HCT116 (cell line): Measurements from ENCODE around the gene THAP10. TPM values are rescaled to one million over a fixed set of nuclear protein-coding genes. Genes with fewer than 3 reads are reported as not detected.

Source experiments
- ATAC-seq: fragments of 200-7000 bp; cut with Tn5 transposase; 2 replicates; pipeline ENCODE4 v1.9.1; 2020; ENCODE audit warnings: mild to moderate bottlenecking, moderate library complexity
- Bru-seq: library from RNA; stranded (reverse); fragments of 400-500 nt; gene quantifications from one replicate; lab custom pipeline; 2021; lab: Mats Ljungman, UMichigan
- BruChase-seq, 2 experiments: library from RNA; stranded (reverse); fragments of 400-500 nt; gene quantifications; one replicate each; lab custom pipeline; 2021; lab: Mats Ljungman, UMichigan
- BruUV-seq: library from RNA; stranded (reverse); fragments of 400-500 nt; replicated peaks from 2 replicates; lab custom pipeline; 2021; lab: Mats Ljungman, UMichigan
- CTCF ChIA-PET: fragments of 300-600 bp; sonication (Branson Sonifier 250); formaldehyde crosslinking; loops from one replicate; lab custom pipeline; 2021; ENCODE audit warnings: antibody characterized with exemption; lab: Charles Lee
- POLR2A ChIA-PET: fragments of 300-600, 350-600 bp; sonication (Branson Sonifier 250); formaldehyde crosslinking; loops from one replicate; lab custom pipeline; 2021; ENCODE audit warnings: antibody characterized with exemption; lab: Charles Lee
- RAD21 ChIA-PET, 2 experiments: fragments of 300-600 bp; sonication (Branson Sonifier 250); formaldehyde crosslinking; loops; one replicate each; lab custom pipeline; 2023; ENCODE audit warnings: low total read pairs in 2 of 2; ENCODE audit not compliant: uncharacterized antibody in 2 of 2, unreplicated experiment in 2 of 2, low non-redundant PET in 1 of 2; lab: Charles Lee
- DNase-seq: peaks from one replicate; pipeline ENCODE4 v3.0.0-alpha.2; 2010; ENCODE audit warnings: low read depth, low spot score
- H2AFZ ChIP-seq: fragments of 200-600 bp; shearing (Covaris generic), sonication (generic); 2 replicates; pipeline ENCODE4 v1.6.1; 2017; ENCODE audit warnings: low read depth, mixed run types, mixed read lengths, antibody characterized with exemption, low read length; ENCODE audit not compliant: poor library complexity, severe bottlenecking
- H3K27ac ChIP-seq: 2 replicates; pipeline ENCODE4 v1.5.1; 2012; ENCODE audit warnings: low read depth, low read length
- H3K27me3 ChIP-seq: fragments of 200-600 bp; sonication (generic); 2 replicates; pipeline ENCODE4 v1.6.1; 2016; ENCODE audit warnings: mixed run types, low read length, mixed read lengths; ENCODE audit not compliant: insufficient read depth
- H3K36me3 ChIP-seq, 2 experiments: fragments of 200-500 bp in 1 of 2; fragments of 200-600 bp in 1 of 2; sonication (Bioruptor generic) in 1 of 2; sonication (generic) in 1 of 2; 2 replicates each; pipeline versions ENCODE4 v1.5.1 to v1.6.1; 2014 to 2016; ENCODE audit warnings: low read length in 2 of 2, inconsistent platforms in 1 of 2, mixed read lengths in 1 of 2, mixed run types in 1 of 2; ENCODE audit not compliant: insufficient read depth in 2 of 2, control insufficient read depth in 1 of 2
- H3K4me1 ChIP-seq, 2 experiments: fragments of 200-600 bp in 1 of 2; sonication (generic) in 1 of 2; 2 replicates each; pipeline versions ENCODE4 v1.5.1 to v1.6.1; 2012 to 2017; ENCODE audit warnings: low read length in 2 of 2, inconsistent platforms in 1 of 2, mild to moderate bottlenecking in 1 of 2, mixed read lengths in 1 of 2, mixed run types in 1 of 2, moderate library complexity in 1 of 2; ENCODE audit not compliant: insufficient read depth in 2 of 2, control insufficient read depth in 1 of 2
- H3K4me2 ChIP-seq: fragments of 200-600 bp; sonication (generic); 2 replicates; pipeline ENCODE4 v1.6.1; 2017; ENCODE audit warnings: mixed run types, low read length, mixed read lengths
- H3K4me3 ChIP-seq, 2 experiments: fragments of 200-600 bp in 1 of 2; sonication (generic) in 1 of 2; replicated peaks in 1 of 2; 2 replicates each; pipeline ENCODE4 v1.5.1; 2011 to 2016; ENCODE audit warnings: low read length in 2 of 2, control low read depth in 1 of 2, low read depth in 1 of 2, mild to moderate bottlenecking in 1 of 2, mixed read lengths in 1 of 2, mixed run types in 1 of 2
- H3K79me2 ChIP-seq: fragments of 200-600 bp; sonication (generic); 2 replicates; pipeline ENCODE4 v1.6.1; 2017; ENCODE audit warnings: mild to moderate bottlenecking, mixed run types, low read length, moderate library complexity, mixed read lengths; ENCODE audit not compliant: insufficient read depth
- H3K9ac ChIP-seq: fragments of 200-600 bp; sonication (generic); 2 replicates; pipeline ENCODE4 v1.6.1; 2016; ENCODE audit warnings: low read length, mixed read lengths
- H3K9me2 ChIP-seq: fragments of 200-600 bp; sonication (generic), shearing (Covaris generic); 2 replicates; pipeline ENCODE4 v1.6.1; 2017; ENCODE audit warnings: mixed run types, mild to moderate bottlenecking, moderate library complexity; ENCODE audit not compliant: insufficient read depth
- H3K9me3 ChIP-seq, 2 experiments: fragments of 200-500 bp in 1 of 2; fragments of 200-600 bp in 1 of 2; sonication (Bioruptor generic) in 1 of 2; sonication (generic) in 1 of 2; 2 replicates each; pipeline ENCODE4 v1.6.1; 2014 to 2017; ENCODE audit warnings: low read length in 2 of 2, mixed read lengths in 2 of 2, inconsistent platforms in 1 of 2, low read depth in 1 of 2, mild to moderate bottlenecking in 1 of 2, mixed run types in 1 of 2, moderate library complexity in 1 of 2; ENCODE audit not compliant: control insufficient read depth in 1 of 2, insufficient read depth in 1 of 2
- H4K20me1 ChIP-seq: fragments of 200-600 bp; sonication (generic), shearing (Covaris generic); 2 replicates; pipeline ENCODE4 v1.6.1; 2017; ENCODE audit warnings: mixed run types, mild to moderate bottlenecking, moderate library complexity; ENCODE audit not compliant: insufficient read depth
- CBX3 ChIP-seq: IDR thresholded peaks from 2 replicates; pipeline ENCODE4 v1.6.1; 2012; ENCODE audit warnings: low read depth
- CEBPB ChIP-seq: IDR thresholded peaks from 2 replicates; pipeline ENCODE4 v1.6.1; 2012; ENCODE audit warnings: low read depth
- EGR1 ChIP-seq: IDR thresholded peaks from 2 replicates; pipeline ENCODE4 v1.6.1; 2012; ENCODE audit warnings: low read depth
- ELF1 ChIP-seq: IDR thresholded peaks from 2 replicates; pipeline ENCODE4 v1.6.1; 2012; ENCODE audit warnings: low read depth, borderline replicate concordance
- EZH2 ChIP-seq: fragments of 200-600 bp; sonication (generic); IDR thresholded peaks from 2 replicates; pipeline ENCODE4 v1.6.1; 2017; ENCODE audit warnings: antibody characterized with exemption, mixed run types
- EZH2phosphoT487 ChIP-seq: fragments of 200-600 bp; IDR thresholded peaks from 2 replicates; pipeline ENCODE4 v1.6.1; 2018; ENCODE audit warnings: antibody characterized with exemption, borderline replicate concordance
- FOSL1 ChIP-seq: IDR thresholded peaks from 2 replicates; pipeline ENCODE4 v1.6.1; 2012; ENCODE audit warnings: low read depth
- JUND ChIP-seq: IDR thresholded peaks from 2 replicates; pipeline ENCODE4 v1.6.1; 2012
- POLR2A ChIP-seq: IDR thresholded peaks from 2 replicates; pipeline ENCODE4 v1.7.0; 2011; ENCODE audit warnings: borderline replicate concordance; ENCODE audit not compliant: insufficient read depth, insufficient read length; ENCODE audit errors: extremely low read depth
- POLR2AphosphoS5 ChIP-seq: IDR thresholded peaks from 2 replicates; pipeline ENCODE4 v1.6.1; 2011; ENCODE audit warnings: mild to moderate bottlenecking, low read depth, low read length, moderate library complexity
- SP1 ChIP-seq: IDR thresholded peaks from 2 replicates; pipeline ENCODE4 v1.6.1; 2012; ENCODE audit warnings: low read depth
- SRF ChIP-seq: IDR thresholded peaks from 2 replicates; pipeline ENCODE4 v1.6.1; 2012; ENCODE audit warnings: low read depth
- TCF7L2 ChIP-seq: IDR thresholded peaks from 2 replicates; pipeline ENCODE4 v1.7.0; 2011; ENCODE audit warnings: borderline replicate concordance, inconsistent platforms; ENCODE audit not compliant: insufficient read depth, insufficient read length; ENCODE audit errors: extremely low read depth
- YY1 ChIP-seq: IDR thresholded peaks from 2 replicates; pipeline ENCODE4 v1.6.1; 2011; ENCODE audit warnings: low read length, low read depth, moderate library complexity, mild to moderate bottlenecking; ENCODE audit not compliant: insufficient replicate concordance; ENCODE audit errors: extremely low read depth
- ZNF274 ChIP-seq: fragments of 200-500 bp; sonication (Bioruptor generic); IDR thresholded peaks from 2 replicates; pipeline ENCODE4 v1.6.1; 2014; ENCODE audit warnings: mild to moderate bottlenecking, low read depth, low read length, inconsistent platforms
- intact Hi-C: fragments of 100-400 bp; cut with micrococcal nuclease; formaldehyde crosslinking; loops from 2 replicates; pipeline ENCODE4 v1.10.0; 2022
- long read RNA-seq: library from polyadenylated mRNA; unstranded; transcript quantifications from one replicate; pipeline ENCODE4 v2.0.0, GENCODE V29; 2021; ENCODE audit not compliant: unreplicated experiment
- polyA plus RNA-seq: library from polyadenylated mRNA; unstranded; fragments of >200 nt; gene quantifications from 2 replicates; pipeline ENCODE4 v1.2.1, GENCODE V29; 2012; ENCODE audit warnings: missing spikeins
- total RNA-seq: library from RNA; stranded (reverse); gene quantifications from one replicate; pipeline ENCODE4 v1.2.1, GENCODE V29; 2021; ENCODE audit not compliant: unreplicated experiment
- TF ChIP-seq, protein P1 (sequence below): IDR thresholded peaks from 2 replicates; pipeline ENCODE4 v1.6.1; 2012; ENCODE audit warnings: low read depth
- TF ChIP-seq, protein P2 (sequence below): IDR thresholded peaks from 2 replicates; pipeline ENCODE4 v1.6.1; 2012
- TF ChIP-seq, protein P3 (sequence below): IDR thresholded peaks from 2 replicates; pipeline ENCODE4 v1.6.1; 2012
- TF ChIP-seq, protein P4 (sequence below), 3 experiments: fragments of 200-600 bp in 1 of 3; sonication (generic) in 1 of 3; IDR thresholded peaks in 2 of 3; conservative IDR thresholded peaks in 1 of 3; 2 replicates each; pipeline ENCODE4 v1.5.1; 2012 to 2017; ENCODE audit warnings: low read depth in 2 of 3, low read length in 2 of 3, antibody characterized with exemption in 1 of 3, borderline replicate concordance in 1 of 3, control low read depth in 1 of 3, mild to moderate bottlenecking in 1 of 3, mixed read lengths in 1 of 3, mixed run types in 1 of 3, moderate library complexity in 1 of 3; ENCODE audit not compliant: insufficient read depth in 1 of 3

The THAP10 gene
- 2.8 TPM for total RNA-seq
- 0.75 and 0.99 TPM in 2 replicates for polyA plus RNA-seq
- percentile 56 among the genes with signal in this experiment for Bru-seq, nascent RNA
- percentile 37 among the genes with signal in this experiment for BruChase-seq, experiment 1, labeled RNA remaining after a 6-hour chase
- BruChase-seq, experiment 2, labeled RNA remaining after a 2-hour chase: percentile 51 among the genes with signal in this experiment
- long read RNA-seq, transcript THAP10-201 (3 exons, 2,399 nt): major isoform, 6 of 6 reads
- long read RNA-seq, partial matches to known transcripts: 0 of 6 reads
- long read RNA-seq, other reads (novel, unspliced or antisense): 0 of 6 reads

DNA sequence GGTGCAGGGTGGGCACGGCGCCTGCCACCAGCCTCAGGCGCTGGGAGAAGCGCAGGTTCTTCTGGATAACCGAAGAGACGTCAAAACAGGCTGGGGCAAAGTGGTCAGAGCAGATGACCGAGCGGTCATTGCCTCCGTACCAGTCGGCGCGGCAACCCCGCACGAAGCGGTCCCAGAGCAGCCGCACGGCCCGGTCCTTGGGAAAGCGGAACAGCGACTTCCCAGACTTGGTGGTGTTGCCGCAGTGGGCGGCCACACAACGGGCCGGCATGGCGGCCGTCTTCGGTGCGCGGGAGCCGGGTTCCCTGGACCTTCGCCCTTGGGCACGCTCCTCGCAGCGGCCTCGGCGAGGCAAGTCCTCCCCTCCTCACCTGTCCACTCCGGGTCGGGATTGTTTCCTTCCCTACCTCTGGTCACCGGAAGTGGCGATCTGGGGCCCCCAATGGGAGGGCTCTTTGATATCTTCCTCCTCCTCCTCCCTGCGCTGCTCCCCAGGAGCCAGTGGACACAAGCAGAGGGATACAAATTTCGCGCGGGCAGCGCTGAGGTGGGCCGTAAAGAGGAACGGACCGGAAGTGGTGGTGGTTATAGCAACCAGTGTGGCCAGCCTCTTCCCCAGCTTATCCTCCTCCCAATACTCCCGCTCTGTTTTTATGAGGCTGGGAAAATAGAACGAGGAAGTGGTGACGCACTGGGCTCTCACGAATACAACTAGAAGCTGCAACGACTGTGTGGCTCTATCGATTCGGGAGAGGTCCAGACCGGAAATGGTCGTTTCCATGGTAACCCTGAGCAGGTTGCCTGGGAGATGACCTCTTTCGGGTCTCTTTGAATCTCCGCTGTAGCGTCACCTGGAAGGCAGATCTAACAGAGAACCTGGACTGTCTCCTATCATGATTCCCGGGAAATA, at the start of gene THAP10, which contains the start of gene LRRC49:
THAP10 (minus strand) TSS at position 432 of the 910 bp plus-strand sequence; CDS start at position 271, 161 bp downstream.
LRRC49 (plus strand) TSS at position 825 of the 910 bp plus-strand sequence; CDS start at position 894, 69 bp downstream.
- no peaks in the 10 kb centered on the region for H3K9me3 ChIP-seq
- intact Hi-C loops: loop anchor here (2.0 to 10.0 kb wide), 2 partner anchors 223 to 549 kb away; partner anchors contain the start of gene THSD4
- H3K36me3 ChIP-seq: no peaks in the 10 kb centered on the region
- ATAC-seq (peak; percentile 96), DNase-seq (peak; percentile 88)
- H3K27me3 ChIP-seq: no peaks in the 10 kb centered on the region
- no peaks in the 10 kb centered on the region for H3K9me2 ChIP-seq
- peak within 1 kb of the TSS; percentile 95 for H2AFZ ChIP-seq
- H3K79me2 ChIP-seq: peaks cover 13% of the 10 kb centered on the region; the same call in 1 of the 2 replicates
- peaks cover 12 to 21% of the 10 kb centered on the region in 2 experiments for H3K4me1 ChIP-seq
- ChIA-PET CTCF (interaction anchor here (1.1 kb wide), 2 partner anchors 18 to 80 kb away, joined by 3 read pairs; no protein-coding TSS in a partner anchor), POLR2A (no interaction called here), RAD21 (no interaction called here)
- H3K9ac ChIP-seq: peak within 1 kb of the TSS; percentile 78
- H4K20me1 ChIP-seq: no peaks in the 10 kb centered on the region
- no TSS peak for BruUV-seq
- peak within 1 kb of the TSS; percentile 70 for H3K27ac ChIP-seq
- peak within 1 kb of the TSS; percentile 77 to 85 for H3K4me3 ChIP-seq
- peak within 1 kb of the TSS; percentile 93 for H3K4me2 ChIP-seq
- TF ChIP-seq EZH2phosphoT487: no peak
- no peak for TF ChIP-seq EGR1
- peak; percentile 88 for TF ChIP-seq TCF7L2
- no peak; the same call in none of the 2 replicates for TF ChIP-seq ELF1
- TF ChIP-seq JUND: no peak
- peak; percentile 64 for TF ChIP-seq POLR2AphosphoS5
- peak; percentile 65 for TF ChIP-seq YY1
- peak; percentile 68; the same call in 1 of the 2 replicates for TF ChIP-seq SP1
- TF ChIP-seq, protein P1, sequence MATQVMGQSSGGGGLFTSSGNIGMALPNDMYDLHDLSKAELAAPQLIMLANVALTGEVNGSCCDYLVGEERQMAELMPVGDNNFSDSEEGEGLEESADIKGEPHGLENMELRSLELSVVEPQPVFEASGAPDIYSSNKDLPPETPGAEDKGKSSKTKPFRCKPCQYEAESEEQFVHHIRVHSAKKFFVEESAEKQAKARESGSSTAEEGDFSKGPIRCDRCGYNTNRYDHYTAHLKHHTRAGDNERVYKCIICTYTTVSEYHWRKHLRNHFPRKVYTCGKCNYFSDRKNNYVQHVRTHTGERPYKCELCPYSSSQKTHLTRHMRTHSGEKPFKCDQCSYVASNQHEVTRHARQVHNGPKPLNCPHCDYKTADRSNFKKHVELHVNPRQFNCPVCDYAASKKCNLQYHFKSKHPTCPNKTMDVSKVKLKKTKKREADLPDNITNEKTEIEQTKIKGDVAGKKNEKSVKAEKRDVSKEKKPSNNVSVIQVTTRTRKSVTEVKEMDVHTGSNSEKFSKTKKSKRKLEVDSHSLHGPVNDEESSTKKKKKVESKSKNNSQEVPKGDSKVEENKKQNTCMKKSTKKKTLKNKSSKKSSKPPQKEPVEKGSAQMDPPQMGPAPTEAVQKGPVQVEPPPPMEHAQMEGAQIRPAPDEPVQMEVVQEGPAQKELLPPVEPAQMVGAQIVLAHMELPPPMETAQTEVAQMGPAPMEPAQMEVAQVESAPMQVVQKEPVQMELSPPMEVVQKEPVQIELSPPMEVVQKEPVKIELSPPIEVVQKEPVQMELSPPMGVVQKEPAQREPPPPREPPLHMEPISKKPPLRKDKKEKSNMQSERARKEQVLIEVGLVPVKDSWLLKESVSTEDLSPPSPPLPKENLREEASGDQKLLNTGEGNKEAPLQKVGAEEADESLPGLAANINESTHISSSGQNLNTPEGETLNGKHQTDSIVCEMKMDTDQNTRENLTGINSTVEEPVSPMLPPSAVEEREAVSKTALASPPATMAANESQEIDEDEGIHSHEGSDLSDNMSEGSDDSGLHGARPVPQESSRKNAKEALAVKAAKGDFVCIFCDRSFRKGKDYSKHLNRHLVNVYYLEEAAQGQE: no peak
- no peak for TF ChIP-seq EZH2
- TF ChIP-seq, protein P2, sequence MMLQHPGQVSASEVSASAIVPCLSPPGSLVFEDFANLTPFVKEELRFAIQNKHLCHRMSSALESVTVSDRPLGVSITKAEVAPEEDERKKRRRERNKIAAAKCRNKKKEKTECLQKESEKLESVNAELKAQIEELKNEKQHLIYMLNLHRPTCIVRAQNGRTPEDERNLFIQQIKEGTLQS: no peak
- TF ChIP-seq ZNF274: no peak
- TF ChIP-seq, protein P3, sequence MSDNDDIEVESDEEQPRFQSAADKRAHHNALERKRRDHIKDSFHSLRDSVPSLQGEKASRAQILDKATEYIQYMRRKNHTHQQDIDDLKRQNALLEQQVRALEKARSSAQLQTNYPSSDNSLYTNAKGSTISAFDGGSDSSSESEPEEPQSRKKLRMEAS: peak; percentile 60
- peak; percentile 52 for TF ChIP-seq SRF
- TF ChIP-seq, protein P4, sequence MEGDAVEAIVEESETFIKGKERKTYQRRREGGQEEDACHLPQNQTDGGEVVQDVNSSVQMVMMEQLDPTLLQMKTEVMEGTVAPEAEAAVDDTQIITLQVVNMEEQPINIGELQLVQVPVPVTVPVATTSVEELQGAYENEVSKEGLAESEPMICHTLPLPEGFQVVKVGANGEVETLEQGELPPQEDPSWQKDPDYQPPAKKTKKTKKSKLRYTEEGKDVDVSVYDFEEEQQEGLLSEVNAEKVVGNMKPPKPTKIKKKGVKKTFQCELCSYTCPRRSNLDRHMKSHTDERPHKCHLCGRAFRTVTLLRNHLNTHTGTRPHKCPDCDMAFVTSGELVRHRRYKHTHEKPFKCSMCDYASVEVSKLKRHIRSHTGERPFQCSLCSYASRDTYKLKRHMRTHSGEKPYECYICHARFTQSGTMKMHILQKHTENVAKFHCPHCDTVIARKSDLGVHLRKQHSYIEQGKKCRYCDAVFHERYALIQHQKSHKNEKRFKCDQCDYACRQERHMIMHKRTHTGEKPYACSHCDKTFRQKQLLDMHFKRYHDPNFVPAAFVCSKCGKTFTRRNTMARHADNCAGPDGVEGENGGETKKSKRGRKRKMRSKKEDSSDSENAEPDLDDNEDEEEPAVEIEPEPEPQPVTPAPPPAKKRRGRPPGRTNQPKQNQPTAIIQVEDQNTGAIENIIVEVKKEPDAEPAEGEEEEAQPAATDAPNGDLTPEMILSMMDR (IDR thresholded peaks at IDR 0.05 in 2 of 3, conservative IDR thresholded peaks at IDR 0.05 in 1 of 3; ENCODE audit: borderline replicate concordance in 1 of 3, insufficient read depth in 1 of 3, low read depth in 2 of 3, low read length in 2 of 3): no peak
- peak; percentile 75 for TF ChIP-seq CBX3
- no peak for TF ChIP-seq POLR2A
- TF ChIP-seq FOSL1: no peak
- no peak for TF ChIP-seq CEBPB
